ENCODE measurements around the gene PDGFB.

Gene PDGFB

DNA sequence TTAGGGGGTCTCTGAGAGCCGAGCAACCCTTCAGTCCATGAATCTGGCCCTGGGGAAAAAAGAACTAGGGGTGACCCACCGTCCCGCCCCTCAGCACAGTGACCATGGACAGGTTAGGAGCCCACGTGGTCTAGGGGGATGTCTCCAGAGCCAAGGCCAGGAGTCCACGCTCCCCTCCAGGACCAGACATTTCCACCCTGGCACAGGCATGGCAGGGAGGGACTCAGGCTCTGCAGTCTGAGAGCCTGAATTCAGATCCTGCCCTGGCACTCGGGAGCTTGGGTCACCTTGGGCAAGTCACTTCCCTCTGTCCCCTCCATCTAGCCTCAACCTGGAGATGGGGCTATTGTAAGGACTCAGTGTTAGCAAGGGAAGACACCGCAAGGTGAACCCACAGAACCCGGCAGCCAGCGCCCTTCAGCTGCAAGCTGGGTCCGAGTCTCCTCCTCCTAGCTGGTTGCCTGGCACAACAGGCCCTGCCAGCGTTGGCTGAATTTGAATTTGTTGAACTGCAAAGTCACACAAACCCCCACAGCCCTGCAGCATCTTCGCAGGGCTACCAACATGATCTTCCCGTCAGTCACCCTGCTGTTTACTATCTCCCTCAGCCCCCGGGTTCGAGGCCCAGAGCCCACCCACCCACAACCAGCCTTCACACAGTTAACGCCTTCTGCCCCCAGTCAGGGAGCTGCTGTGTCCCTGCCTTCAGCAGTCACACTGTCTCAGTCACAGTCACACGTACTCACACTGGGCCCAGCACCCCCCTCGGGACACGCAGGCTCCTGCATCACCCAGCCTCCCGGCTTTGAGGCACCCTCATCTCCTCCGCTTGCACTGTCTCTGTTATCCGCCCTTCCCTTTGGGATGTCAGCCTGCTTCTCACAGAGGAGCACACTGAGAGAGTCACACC lies 603 bp upstream of the PDGFB start:
- TF ChIP-seq, protein P1, sequence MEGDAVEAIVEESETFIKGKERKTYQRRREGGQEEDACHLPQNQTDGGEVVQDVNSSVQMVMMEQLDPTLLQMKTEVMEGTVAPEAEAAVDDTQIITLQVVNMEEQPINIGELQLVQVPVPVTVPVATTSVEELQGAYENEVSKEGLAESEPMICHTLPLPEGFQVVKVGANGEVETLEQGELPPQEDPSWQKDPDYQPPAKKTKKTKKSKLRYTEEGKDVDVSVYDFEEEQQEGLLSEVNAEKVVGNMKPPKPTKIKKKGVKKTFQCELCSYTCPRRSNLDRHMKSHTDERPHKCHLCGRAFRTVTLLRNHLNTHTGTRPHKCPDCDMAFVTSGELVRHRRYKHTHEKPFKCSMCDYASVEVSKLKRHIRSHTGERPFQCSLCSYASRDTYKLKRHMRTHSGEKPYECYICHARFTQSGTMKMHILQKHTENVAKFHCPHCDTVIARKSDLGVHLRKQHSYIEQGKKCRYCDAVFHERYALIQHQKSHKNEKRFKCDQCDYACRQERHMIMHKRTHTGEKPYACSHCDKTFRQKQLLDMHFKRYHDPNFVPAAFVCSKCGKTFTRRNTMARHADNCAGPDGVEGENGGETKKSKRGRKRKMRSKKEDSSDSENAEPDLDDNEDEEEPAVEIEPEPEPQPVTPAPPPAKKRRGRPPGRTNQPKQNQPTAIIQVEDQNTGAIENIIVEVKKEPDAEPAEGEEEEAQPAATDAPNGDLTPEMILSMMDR (IDR thresholded peaks at IDR 0.05; ENCODE audit: low read depth, low read length, missing control alignments) = no peak
- no peak for DNase-seq (ENCODE audit: low read depth)

DNA sequence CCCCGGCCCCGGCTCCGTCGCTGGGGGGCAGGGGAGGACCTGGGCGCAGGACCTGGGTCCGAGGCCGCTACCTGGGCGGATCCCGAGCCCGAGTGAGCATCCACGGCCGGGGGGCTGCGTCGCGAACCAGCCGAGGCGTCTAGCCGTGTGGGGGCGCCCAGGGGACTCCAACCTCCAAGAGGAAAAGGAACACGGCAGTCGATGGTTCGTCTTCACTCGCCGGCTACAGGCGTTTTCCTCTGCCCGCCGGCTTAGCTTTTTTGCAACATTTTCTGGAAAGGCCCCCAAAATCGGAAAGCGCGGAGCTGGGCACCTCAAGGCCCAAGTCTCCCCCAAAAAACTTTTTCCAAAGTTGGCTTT lies 666 bp downstream of the PDGFB start:
- TF ChIP-seq, protein P1 (IDR thresholded peaks at IDR 0.05; ENCODE audit: low read depth, low read length, missing control alignments) = no peak
- no peak for DNase-seq (ENCODE audit: low read depth)
- no peak overlapping the region for H3K4me3 ChIP-seq (ENCODE audit: low read depth, low read length)

More for the DNA sequence above, 603 bp upstream of the PDGFB start:
- no peak overlapping the region for H3K4me3 ChIP-seq (ENCODE audit: low read depth, low read length)

- TF ChIP-seq, protein P1 (IDR thresholded peaks at IDR 0.05; ENCODE audit: low read depth, low read length, missing control alignments) = no peak
- no peak for DNase-seq (ENCODE audit: low read depth)
- no peak overlapping the region for H3K4me3 ChIP-seq (ENCODE audit: low read depth, low read length)
These were observed 1.2 kb downstream of the PDGFB start for GRCh38 chr22:39243439-39244135.

GRCh38 chr22:39242595-39243438 lies 2.0 kb downstream of the PDGFB start:
- peak overlapping the region; percentile 25 for H3K4me3 ChIP-seq (ENCODE audit: low read depth, low read length)
- TF ChIP-seq, protein P1 (IDR thresholded peaks at IDR 0.05; ENCODE audit: low read depth, low read length, missing control alignments) = no peak
- no peak for DNase-seq (ENCODE audit: low read depth)

DNA sequence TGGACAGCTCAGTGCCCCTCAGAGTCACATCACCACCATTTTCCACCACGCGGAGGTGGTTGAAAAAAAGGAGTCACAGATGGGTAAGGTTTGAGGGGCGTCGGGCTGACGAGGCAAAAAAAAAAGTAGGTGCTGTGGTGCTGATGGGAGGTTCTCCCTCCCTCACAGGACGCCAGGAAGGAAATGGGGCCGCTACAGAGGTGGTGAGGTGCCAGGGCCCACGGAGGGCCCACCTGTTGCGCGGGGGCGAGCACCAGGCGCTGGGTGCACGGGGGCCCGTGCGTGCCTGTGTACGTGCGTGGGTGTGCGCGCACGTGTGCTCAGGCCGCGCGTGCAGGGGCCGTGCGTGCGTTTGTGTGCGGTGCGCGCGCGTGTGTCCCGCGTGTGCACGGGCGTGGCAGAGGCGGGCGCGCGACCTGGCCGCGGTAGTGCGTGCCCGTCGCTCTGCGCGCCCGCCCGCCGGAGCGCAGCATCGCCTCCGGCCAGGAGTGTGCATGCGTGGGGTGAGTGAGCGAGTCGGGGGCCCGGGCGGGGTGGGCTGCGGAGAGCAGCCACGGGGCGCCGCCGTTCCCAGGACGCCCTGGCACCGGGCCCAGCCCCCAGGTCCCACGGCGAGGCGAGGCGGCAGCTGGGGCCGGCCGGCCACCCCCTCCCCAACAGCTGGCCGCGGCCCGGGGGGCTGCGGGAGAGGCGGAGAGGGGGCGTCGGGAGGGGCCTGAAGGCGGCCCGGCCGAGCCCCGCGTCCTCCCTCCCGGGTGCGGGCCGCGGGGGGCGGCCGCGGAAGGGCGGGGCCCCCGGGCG lies 2.8 kb downstream of the PDGFB start:
- DNase-seq (ENCODE audit: low read depth) = no peak
- peak overlapping the region; percentile 4; the same call in 1 of the 2 replicates for H3K4me3 ChIP-seq (ENCODE audit: low read depth, low read length)
- TF ChIP-seq, protein P1 (IDR thresholded peaks at IDR 0.05; ENCODE audit: low read depth, low read length, missing control alignments) = no peak
